Measurements from ENCODE around the gene MCHR1.

MCHR1 gene

DNA sequence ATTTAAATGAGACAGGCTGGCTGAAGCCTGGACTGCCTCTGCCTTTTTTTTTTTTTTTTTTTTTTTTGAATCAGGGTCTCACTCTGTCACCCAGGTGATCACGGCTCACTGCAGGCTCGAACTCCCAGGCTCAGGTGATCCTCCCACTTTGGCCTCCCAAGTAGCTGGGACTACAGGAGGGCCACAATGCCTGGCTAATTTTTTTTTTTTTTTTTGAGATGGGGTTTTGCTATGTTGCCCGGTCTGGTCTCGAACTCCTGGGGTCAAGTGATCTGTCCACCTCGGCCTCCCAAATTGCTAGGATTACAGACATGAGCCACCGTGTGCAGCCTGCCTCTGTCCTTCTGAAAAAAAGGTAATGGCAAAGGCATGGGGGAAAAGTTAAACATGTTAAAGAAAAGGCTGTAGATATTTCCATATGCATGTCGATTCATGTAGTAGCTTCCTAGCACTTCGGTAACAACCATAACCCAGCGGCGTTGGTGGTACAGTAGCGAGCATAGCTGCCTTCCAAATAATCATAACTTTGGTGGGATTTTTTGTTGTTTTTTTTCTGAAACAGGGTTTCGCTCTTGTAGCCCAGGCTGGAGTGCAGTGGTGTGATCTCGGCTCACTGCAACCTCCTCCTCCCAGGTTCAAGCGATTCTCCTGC lies 48.8 kb downstream of the MCHR1 start:
- no peak for DNase-seq

- DNase-seq = peak; percentile 22
Measured at GRCh38 chr22:40728731-40729189, 49.5 kb downstream of the MCHR1 start.

- no peak for DNase-seq
Measured at GRCh38 chr22:40729284-40729683, 50.0 kb downstream of the MCHR1 start.
